ENCODE results near the gene EFNA2.
A peak's percentile ranks its signal among the peaks of the same experiment; 100 is the strongest.
"Not testable (repeated sequence)": the region's sequence is repeated elsewhere in the genome, so short reads cannot be mapped to it uniquely, and the experiment has no call there.

Gene EFNA2

GRCh38 chr19:1298235-1298634 lies 12.6 kb downstream of the EFNA2 start:
- no peak for DNase-seq (ENCODE audit: low spot score)

GRCh38 chr19:1299801-1300200 lies 14.1 kb downstream of the EFNA2 start:
- no peak for DNase-seq (ENCODE audit: low spot score)

DNA sequence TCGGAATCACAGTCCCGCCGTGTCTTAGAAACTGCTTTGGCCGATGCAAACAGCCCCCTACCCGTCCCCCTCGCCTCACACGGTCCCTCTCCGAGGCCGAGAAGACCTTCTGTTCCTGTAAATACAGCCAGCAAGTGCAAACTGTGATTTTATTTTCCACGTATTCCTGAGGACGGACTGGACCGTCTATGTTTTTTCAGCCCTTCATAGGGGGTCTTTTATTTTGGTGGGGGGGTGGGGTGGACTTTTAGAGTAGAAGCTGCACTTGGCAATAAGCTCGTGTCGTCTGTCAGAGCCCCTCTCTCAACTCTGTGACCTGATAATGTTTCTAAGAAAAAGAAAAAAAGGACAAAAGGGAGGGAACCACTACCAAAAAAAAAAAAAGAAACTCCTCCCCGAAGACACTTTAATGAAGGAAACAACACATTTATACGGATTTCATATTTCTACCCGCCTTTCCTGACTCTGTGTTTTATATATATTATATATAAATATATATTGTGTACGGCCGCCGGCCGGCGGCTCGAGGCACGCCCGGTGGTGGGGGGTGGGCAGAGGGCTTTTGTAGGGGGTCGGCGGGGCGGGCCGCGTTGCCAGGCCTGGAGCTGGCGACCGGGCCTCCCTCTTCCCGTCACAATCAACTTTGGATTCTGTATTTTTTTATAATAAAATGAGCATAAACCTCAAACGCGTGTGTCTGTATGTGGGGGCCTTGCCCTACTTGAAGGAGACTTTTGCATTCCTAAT lies 15.2 kb downstream of the EFNA2 start:
- DNase-seq (ENCODE audit: low spot score): no peak

DNA sequence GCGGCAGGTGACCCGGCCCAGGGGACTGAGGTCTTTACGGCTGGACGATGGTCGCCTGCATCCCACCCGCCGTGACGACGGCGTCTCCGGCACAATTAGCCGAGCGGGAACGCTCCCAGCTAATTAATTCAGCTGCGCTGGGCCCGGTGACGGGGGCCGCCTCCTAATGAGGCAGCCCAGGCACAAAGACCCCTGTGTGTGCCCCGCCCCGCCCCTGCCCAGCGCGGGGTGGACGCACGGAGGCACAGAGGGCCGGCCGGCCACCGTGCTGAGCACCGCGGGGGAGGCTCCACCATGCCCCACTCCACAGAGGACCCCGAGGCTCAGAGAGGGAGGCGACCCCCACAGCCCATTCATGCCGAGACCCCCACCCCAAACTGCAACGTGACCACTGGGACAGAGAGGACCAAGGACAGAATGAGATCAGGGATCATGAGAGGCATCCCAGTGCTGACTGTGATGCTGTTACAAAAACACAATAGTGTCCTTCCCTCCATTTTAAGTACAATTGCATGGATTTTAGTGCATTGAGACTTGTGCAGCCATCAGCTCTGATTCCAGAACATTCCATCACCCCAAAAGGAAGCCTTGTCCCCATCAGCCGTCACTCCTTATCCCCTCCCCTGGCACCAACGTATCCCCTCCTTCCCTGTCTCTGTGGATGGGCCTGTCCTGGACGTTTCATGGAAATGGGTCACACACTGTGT lies 17.0 kb downstream of the EFNA2 start:
- DNase-seq (ENCODE audit: low spot score): no peak

DNA sequence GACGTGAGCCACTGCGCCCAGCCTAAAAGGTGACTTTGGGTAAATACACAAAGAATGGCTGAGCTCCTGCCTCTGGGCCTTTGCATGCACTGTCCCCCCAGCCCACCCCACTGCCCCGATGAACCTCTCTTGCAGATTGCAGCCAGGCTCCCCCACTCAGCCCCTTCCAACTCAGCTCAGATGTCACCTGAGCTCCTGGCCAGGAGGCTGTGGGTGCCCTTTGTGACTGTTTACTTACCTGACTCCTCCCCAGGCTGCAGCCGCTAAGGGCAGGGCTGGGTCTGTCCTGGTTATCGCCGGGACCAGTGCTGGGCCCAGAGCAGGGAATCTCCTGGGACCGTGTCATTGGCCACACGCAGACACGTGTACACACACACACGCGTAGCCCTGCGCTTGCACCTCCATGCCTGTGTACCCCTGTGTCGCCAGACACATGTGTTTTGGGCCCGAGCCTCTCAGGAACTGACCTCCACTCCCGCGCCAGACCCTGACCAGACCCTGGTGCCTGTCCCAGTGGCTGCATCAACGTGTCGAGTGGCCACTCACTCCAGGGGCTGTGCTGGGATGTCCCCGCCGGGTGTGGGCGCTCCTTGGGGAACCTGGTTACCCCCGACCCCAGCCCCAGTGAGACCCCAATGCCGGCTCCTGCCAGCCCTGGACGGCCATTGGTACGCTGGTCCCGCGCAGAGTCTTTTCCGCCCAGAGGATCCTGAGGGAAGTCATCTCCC lies 18.7 kb downstream of the EFNA2 start:
- no peak for DNase-seq (ENCODE audit: low spot score)

DNA sequence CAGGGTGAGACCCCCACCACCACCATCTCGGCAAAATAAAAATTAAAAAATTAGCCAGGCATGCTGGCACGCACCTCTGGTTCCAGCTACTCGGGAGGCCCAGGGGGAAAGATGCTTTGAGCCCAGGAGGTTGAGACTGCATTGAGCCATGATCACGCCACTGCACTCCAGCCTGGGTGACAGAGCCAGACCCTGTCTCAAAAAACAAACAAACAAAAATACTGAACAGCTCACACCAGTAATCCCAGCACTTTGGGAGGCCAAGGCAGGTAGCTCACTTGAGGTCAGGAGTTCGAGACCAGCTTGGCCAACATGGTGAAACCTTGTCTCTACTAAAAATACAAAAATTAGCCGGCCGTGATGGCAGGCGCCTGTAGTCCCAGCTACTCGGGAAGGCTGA lies 19.7 kb downstream of the EFNA2 start:
- DNase-seq (ENCODE audit: low spot score): not testable (repeated sequence)

GRCh38 chr19:1307320-1307719 lies 21.6 kb downstream of the EFNA2 start:
- no peak for DNase-seq (ENCODE audit: low spot score)

DNA sequence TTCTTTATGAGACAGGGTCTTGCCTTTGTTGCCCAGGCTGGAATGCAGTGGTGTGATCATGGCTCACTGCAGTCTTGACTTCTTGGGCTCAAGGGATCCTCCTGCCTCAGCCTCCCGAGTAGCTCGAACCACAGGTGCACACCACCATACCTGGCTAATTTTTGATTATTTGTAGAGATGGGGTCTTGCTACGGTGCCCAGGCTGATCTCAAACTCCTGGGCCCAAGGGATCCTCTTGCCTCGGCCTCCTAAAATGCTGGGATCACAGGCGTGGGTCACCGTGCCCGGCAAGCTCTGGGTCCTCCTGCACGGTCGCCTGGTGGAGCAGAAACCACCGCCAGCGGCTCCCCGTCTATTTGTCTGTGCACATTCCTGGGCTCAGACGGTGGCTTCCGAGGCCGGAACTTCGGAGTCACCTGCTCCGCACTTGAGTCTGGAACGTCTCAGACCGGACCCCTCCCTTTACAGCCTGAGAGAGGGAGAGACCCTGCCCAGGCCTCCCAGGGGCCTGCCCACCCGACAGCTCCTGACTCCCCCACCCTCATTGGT lies 22.2 kb downstream of the EFNA2 start:
- DNase-seq (ENCODE audit: low spot score): no peak

DNA sequence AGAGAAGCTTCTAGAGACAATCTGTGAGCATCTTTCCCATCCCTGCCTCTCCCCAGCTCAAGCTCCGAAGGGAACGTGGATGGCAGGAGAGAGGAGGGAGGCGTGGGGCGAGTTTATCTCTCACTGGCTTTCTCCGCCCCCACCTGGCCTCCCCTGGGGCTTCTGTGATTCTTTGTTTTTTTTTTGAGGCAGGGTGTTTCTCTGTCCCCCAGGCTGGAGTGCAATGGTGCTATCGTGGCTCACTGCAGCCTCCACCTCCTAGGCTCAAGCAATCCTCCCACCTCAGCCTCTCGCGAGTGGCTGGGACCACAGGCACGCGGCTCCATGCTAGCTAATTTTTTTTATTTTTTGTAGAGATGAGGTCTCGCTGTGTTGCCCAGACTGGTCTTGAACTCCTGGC lies 23.0 kb downstream of the EFNA2 start:
- DNase-seq (ENCODE audit: low spot score): no peak

- DNase-seq (ENCODE audit: low spot score): no peak
Measured at GRCh38 chr19:1309977-1310852, 24.5 kb downstream of the EFNA2 start.

DNA sequence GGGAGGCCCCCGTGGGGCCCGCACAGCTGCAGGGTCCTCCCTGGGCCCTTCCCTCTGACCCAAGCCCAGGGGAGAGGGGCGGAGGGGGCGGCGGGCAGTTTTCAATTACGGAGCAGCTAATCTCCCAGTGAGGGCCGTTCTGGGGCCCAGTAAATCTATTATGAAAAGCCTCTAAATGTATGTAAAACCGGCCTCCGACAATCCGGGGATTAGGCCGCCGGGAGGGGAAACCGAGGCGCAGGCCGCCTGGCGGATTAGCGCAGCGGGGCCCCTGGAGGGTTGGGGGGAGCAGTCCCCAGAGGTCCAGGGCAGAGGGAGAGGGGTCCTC lies 25.1 kb downstream of the EFNA2 start:
- no peak for DNase-seq (ENCODE audit: low spot score)

DNA sequence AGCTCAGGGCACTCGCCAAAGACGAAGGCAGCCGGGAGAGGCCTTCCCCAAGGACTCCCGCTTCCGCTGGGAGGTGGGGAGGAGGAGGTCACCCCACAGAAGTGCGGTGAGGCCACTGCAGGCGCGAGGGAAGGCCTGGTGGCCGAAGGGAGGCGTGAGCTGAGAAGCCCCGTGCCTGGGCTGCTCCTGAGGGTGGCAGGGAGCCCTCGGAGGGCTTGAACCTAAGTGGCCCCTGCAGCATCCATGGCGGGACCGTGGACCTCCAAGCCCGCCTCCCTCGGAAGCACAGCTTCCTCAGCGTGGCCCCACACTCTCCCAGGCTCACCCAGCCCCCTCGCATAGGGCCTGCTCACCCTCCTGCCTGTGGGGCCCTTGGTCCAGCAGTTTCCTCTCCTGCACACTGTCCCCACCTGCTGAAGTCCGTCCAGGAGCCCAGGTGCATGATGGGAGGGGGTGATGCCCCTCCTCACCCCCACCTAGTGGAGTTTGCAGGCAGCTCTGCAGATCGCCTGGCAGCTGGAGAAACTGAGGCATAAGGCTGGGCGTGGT lies 25.9 kb downstream of the EFNA2 start:
- no peak for DNase-seq (ENCODE audit: low spot score)

- no peak for DNase-seq (ENCODE audit: low spot score)
Measured at GRCh38 chr19:1312767-1313694, 27.4 kb downstream of the EFNA2 start.

DNA sequence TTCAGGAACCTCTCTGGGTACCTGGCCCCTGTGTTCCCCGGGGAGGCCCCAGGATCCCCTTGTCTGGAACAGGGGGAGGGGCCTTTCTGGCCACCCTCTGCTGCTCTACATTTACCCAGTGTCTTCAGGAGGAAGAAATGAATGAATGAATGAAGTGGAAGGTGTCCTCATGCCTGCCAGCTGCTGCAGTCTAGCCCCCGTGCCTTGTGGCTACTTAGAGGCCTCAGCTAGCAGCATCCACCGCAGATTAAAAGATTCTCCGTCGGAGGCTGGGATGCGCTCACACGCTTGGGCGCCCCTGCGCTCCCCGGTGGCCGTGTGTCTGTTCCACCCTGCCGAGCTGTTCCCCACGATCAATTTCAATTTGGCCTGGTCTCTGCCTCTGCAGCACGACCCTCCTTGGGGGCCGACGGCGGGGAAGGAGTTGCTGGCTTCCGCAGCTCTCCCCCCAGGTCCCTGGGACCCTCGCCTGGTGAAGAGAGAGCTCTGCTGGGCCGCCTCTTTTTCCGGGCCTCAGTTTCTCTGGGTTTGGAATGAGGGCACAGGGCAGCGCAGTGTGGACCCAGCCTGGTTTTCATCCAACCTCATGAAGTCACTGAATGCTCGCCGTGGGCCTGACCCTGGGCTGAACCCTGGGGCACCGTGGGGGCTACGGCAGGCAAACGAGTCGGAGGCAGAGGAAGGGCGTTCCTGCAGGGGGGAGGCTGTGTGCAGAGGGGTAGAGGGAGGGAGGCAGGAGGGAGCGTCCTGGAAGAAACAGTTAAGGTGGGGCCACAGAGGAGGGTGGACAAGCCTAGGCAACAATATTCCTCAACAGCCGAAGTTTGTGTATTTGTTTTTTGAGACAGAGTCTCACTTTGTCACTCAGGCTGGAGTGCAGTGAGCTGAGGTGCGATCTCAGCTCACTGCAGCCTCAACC lies 28.3 kb downstream of the EFNA2 start:
- no peak for DNase-seq (ENCODE audit: low spot score)

GRCh38 chr19:1315470-1316166 lies 29.9 kb downstream of the EFNA2 start:
- peak; percentile 65 for DNase-seq (ENCODE audit: low spot score)

GRCh38 chr19:1316466-1316865 lies 30.8 kb downstream of the EFNA2 start:
- no peak for DNase-seq (ENCODE audit: low spot score)

DNA sequence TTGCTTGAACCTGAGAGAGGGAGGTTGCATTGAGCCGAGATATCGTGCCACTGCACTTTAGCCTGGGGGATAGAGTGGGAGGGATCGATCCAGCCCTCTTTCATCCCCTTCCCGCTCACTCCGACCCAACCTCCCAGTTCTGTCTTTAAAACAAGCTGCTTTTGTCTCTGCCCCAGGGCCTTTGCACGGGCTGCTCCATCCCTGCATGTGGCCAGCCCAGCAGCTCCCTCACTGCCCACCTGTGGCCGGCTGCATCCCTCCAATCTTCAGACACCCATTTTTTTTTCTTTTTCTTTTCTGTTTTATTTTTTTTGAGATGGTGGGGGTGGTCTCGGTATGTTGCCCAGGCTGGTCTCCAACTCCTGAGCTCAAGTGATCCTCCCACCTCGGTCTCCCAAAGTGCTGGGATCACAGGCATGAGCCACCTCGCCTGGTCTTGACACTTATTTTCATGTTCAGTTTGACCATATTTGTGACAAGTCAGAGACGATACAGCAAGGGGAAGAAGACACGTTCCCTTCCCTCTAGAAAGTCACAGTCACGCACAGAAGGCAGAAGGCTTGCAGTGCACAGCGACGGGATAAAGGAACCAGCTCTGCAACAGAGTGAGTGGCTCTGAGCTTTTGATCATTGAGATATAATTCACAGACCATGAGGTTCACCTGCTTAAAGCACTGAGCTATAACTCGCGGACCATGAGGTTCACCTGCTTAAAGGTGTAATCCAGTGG lies 31.8 kb downstream of the EFNA2 start:
- no peak for DNase-seq (ENCODE audit: low spot score)

Measured in cerebellar cortex (tissue), 1 donor.